T-helper 2 cell treated with Interferon-gamma antibody and Interleukin-4, amounts not matched to agents 100 ng/mL and 5 ng/mL, for 36 hours (primary cell): Measurements from ENCODE around the gene SMIM44. TPM values are rescaled to one million over a fixed set of nuclear protein-coding genes. Genes with fewer than 3 reads are reported as not detected.
"Not testable (repeated sequence)": the region's sequence is repeated elsewhere in the genome, so short reads cannot be mapped to it uniquely, and the experiment has no call there.

Experiments used
- intact Hi-C: fragments of 100-400 bp; cut with micrococcal nuclease; formaldehyde crosslinking; loops from one replicate; pipeline ENCODE4 v1.15.1; 2023
- total RNA-seq: library from RNA; stranded (reverse); gene quantifications from 2 replicates; pipeline ENCODE4 v1.2.3, GENCODE V29; 2022

The SMIM44 gene
- total RNA-seq, 1 donor from 2014 or later: not detected

DNA sequence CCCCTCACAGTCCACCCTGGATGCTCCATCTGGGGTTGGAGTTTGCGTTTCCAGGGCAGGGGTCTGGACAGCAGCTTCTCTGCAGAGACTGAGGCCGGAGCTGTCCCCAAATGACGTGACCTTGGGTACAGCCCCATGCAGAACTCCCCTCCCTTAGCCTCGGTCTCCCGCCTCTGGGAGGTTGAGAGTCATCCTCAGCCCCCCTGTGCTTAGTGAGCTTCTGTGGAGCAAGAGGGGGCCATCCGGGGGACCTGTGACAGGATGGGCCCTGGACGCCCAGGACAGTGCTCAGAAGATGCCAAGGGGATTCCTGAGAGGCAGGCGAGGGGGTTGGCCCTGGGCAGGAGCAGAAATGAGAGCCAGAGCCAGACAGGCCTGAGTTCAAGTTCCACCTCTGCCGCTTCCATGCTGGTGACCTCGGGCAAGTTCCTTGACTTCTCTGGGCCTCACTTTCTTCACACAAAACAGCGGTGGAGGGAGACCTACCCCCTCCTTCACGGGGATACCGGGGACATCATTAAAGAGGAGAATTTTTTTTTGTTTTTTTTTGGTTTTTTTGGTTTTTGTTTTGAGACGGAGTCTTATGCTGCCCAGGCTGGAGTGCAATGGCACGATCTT, 23.2 kb downstream of the SMIM44 start:
- intact Hi-C loops: no loop called here

DNA sequence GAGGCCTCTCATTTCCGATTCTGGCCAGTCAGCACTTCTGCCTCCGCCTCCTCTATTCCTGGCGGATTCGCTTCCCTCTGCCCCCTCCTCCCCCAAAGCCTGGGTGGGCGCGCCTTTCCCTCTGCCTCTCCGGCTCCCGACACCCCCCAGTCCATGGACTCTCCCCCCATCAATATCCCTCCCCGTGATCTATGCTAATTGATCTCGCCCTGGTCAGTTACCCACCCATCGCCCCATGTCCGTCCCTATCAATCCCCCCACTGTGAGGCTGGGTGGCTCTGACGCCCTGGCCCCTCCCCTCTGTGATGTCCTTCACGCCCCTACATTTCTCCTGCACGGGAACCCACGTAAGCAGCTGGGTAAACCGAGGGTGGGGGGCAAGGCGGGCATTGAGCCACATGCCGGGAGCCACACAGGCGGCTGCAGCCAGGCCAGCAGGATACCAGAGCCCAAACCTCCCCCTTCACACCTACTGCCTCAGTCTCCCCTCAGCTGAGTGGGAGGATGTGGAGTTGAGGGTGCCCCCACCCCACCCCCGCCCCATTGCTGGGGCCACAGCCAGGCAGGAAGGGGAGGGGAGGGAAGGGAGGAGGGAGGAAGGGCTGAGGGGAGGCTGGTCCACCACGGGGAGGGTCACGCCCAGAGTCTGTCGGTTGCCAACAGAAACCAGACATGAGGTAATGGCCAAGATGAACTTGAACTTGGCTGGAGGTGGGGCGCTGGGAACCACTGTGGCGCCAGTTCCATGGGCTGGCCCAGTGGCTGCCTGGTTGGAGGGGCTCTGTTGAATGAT, 24.0 kb downstream of the SMIM44 start:
- intact Hi-C loops: no loop called here

- intact Hi-C loops: no loop called here
Observed at GRCh38 chr19:3458229-3459088, 24.8 kb downstream of the SMIM44 start.

DNA sequence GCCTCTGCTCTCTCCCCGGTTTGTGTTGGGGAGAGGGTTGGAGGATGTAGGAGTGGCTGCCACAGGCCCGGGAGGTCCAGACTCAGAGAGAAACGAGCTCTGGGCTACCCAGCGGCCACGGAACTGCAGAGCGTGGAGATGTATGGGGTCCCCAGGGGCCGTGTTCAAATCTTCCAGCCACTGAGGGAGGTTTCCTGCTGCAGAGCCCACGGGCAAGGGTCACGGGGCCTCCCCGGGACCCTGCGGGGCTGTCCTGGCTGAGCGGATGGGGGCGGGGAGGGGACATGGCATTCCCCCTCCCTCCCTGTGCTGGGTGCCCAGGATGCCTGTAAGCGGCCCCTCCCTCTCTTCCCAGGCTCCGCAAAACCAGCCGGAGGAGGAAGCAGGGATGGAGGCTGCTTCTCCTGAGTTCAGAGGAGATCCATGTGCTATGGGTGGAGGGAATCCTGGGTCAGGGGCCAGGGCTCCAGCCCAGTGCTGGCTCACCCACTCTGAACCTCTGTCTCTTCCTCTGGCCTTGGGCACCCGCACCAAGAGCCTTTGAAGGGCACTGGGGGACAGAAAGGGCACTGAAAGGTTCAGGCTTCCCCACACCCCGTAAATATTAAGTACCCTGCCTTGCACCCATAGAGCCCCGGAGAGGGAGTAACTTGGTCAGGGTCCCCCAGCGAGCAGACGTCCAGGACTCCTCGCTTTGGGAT, 25.6 kb downstream of the SMIM44 start:
- intact Hi-C loops: no loop called here

DNA sequence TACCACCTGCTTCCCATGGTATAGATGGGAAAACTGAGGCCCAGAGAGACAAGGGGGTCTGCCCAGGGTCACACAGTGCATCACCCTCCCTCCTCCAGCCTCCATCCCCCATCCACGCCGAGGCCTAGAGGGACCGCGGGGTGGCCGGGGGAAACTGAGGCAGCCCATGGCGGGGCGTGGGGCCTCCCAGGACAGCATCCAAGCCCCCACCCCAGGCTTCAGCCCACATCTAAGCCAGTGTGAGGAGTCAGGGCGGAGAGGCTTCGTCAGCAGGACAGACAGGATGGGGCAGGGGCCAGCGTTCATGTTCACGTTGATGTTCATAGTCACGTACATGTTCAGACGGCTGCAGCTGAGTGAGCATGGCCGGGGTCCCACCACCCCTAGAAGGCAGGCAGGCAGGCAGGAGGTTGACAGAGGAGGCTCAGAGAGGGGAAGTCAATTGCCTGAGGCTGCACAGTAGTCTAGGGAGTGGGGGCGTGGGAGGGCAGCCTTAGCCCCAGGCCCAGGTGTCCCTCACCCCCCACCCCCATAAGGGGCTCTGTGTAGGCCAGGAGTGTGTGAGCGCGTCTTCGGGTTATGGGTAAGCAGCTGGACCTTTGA, 26.2 kb downstream of the SMIM44 start:
- intact Hi-C loops: no loop called here

GRCh38 chr19:3455960-3456601, 27.2 kb downstream of the SMIM44 start:
- intact Hi-C loops: no loop called here

- intact Hi-C loops: no loop called here
Observed at GRCh38 chr19:3455393-3455955, 27.8 kb downstream of the SMIM44 start.

- intact Hi-C loops: no loop called here
Observed at GRCh38 chr19:3454656-3455392, 28.4 kb downstream of the SMIM44 start.

- intact Hi-C loops: no loop called here
Observed at GRCh38 chr19:3453840-3454239, 29.4 kb downstream of the SMIM44 start.

GRCh38 chr19:3452942-3453214, 30.4 kb downstream of the SMIM44 start:
- intact Hi-C loops: not testable (repeated sequence)

GRCh38 chr19:3452171-3452941, 30.9 kb downstream of the SMIM44 start:
- intact Hi-C loops: no loop called here

GRCh38 chr19:3451451-3451866, 31.8 kb downstream of the SMIM44 start:
- intact Hi-C loops: no loop called here

DNA sequence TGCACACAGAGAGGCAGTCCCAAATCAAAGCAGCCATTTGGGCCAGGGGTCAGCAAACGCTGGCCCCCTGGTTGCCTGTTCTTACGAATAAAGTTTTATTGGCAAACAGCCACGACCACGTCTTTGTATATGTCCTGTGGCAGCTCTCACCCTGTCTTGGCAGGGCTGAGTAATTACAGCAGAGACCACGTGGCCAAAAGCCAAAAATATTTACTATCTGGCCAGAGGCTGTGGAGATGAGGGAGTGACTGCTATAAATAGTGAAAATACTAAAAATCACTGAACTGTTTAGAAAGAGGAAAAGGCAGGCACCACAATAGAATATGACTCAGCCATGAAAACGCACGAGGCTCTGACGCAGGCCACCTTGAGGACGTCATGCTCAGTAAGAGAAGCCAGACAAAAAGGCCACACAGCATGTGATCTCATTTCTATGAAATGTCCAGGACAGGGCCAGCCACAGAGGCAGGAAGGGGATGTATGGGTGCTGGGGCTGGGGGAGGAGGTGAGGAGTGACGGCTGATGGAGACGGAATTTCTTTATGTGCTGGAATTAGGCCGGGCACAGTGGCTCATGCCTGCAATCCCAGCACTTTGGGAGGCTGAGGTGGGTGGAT, 32.3 kb downstream of the SMIM44 start:
- intact Hi-C loops: no loop called here

- intact Hi-C loops: no loop called here
Observed at GRCh38 chr19:3448616-3449334, 34.5 kb downstream of the SMIM44 start.

- intact Hi-C loops: not testable (repeated sequence)
Observed at GRCh38 chr19:3446657-3447056, 36.6 kb downstream of the SMIM44 start.

DNA sequence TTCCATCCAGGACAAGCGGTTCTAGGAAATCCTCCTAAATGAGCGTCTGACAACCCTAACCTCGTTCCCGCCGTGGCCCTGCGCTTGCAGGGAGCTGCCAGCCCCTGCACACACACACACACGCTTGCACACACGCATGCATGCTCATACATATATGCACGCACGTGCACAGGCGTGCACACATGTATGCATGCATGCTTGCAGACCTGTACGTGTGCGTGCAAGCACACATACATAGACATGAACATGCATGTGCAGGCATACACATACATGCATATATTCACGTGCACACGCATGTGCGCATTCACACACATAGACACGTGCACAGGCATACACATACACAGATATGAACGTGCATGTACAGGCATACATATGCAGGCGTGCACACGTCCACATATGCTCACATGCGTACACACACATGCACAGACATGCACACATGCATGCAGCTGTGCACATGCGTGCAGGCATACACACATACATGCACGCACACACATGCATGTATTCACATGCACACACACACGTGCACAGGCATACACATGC, 38.5 kb downstream of the SMIM44 start:
- intact Hi-C loops: no loop called here

- intact Hi-C loops: no loop called here
Observed at GRCh38 chr19:3443840-3444694, 39.2 kb downstream of the SMIM44 start.
